Esophagus muscularis mucosa (tissue), 4 donors: ENCODE data around the gene C16orf82. TPM values are rescaled to one million over a fixed set of nuclear protein-coding genes. Genes with fewer than 3 reads are reported as not detected.
"Not testable (repeated sequence)": the region's sequence is repeated elsewhere in the genome, so short reads cannot be mapped to it uniquely, and the experiment has no call there.

Experiments used
- DNase-seq: peaks from one replicate; pipeline ENCODE4 v3.0.0-alpha.2; 2017; ENCODE audit errors: extremely low spot score
- H3K27ac ChIP-seq, 4 donors: fragments of 200-600 bp; sonication (generic); replicated peaks in 1 of 4; 1 replicate in 3 of 4; 2 replicates in 1 of 4; pipeline ENCODE4 v1.5.1; 2016 to 2019; ENCODE audit warnings: mild to moderate bottlenecking in 1 of 4
- H3K27me3 ChIP-seq, 4 donors: fragments of 200-600 bp; sonication (generic); one replicate each; pipeline versions ENCODE4 v1.5.1 to v1.6.0; 2016 to 2019
- H3K36me3 ChIP-seq, 4 donors: fragments of 200-600 bp; sonication (generic); one replicate each; pipeline ENCODE4 v1.5.1; 2016 to 2019
- H3K4me1 ChIP-seq, 4 donors: fragments of 200-600 bp; sonication (generic); one replicate each; pipeline ENCODE4 v1.5.1; 2016 to 2019
- H3K4me3 ChIP-seq, 4 donors: fragments of 200-600 bp; sonication (generic); 1 replicate in 2 of 4; 2 replicates in 2 of 4; pipeline ENCODE4 v1.5.1; 2016 to 2019; ENCODE audit warnings: mild to moderate bottlenecking in 4 of 4, moderate library complexity in 1 of 4
- H3K9me3 ChIP-seq, 4 donors: fragments of 200-600 bp; sonication (generic); 1 replicate in 3 of 4; 2 replicates in 1 of 4; pipeline ENCODE4 v1.5.1; 2016 to 2019
- CTCF ChIP-seq, 3 experiments: fragments of 200-600 bp in 2 of 3; fragments of 450-650 bp in 1 of 3; sonication (generic) in 2 of 3; IDR thresholded peaks; one replicate each; pipeline ENCODE4 v1.5.1; 2017 to 2019; ENCODE audit warnings: antibody characterized with exemption in 3 of 3, mild to moderate bottlenecking in 2 of 3, moderate library complexity in 1 of 3
- EP300 ChIP-seq: sonication (generic); formaldehyde crosslinking; IDR thresholded peaks from one replicate; pipeline ENCODE4 v1.6.1; 2017; ENCODE audit warnings: antibody characterized with exemption
- POLR2A ChIP-seq: fragments of 450-650 bp; IDR thresholded peaks from one replicate; pipeline ENCODE4 v1.6.1; 2017; ENCODE audit warnings: antibody characterized with exemption, moderate library complexity, mild to moderate bottlenecking, low read depth
- POLR2AphosphoS5 ChIP-seq, 2 donors: sonication (generic); formaldehyde crosslinking; IDR thresholded peaks; one replicate each; pipeline ENCODE4 v1.6.1; 2017; ENCODE audit warnings: antibody characterized with exemption in 2 of 2
- WGBS: methylation state at CpG from one replicate; pipeline ENCODE4 v1.1.5; 2018; 5-methylcytosine and 5-hydroxymethylcytosine counted together
- intact Hi-C: fragments of 100-400 bp; cut with DNase I; formaldehyde crosslinking; loops from one replicate; pipeline ENCODE4 v1.15.1; 2023
- total RNA-seq, 4 donors: library from RNA; depleted of rRNA; stranded (reverse); fragments of >200 nt; gene quantifications; one replicate each; pipeline versions ENCODE4 v1.1.0 to v1.2.1, GENCODE V29; 2016

Gene C16orf82
- total RNA-seq, 4 donors from 2014 or later: not detected

GRCh38 chr16:27084307-27085028 lies 17.7 kb downstream of the C16orf82 start:
- Histone ChIP-seq H3K9me3 (no peaks in the 10 kb centered on the region), H3K27ac (no peak overlapping the region), H3K36me3 (no peaks in the 10 kb centered on the region), H3K4me1 (no peaks in the 10 kb centered on the region), H3K4me3 (no peak overlapping the region), H3K27me3 (peaks cover 0 to 65% (median 1%) of the 10 kb centered on the region in 4 donors)
- TF ChIP-seq EP300 (no peak), POLR2AphosphoS5 (IDR thresholded peaks at IDR 0.05) (no peak), POLR2A (no peak), CTCF (IDR thresholded peaks at IDR 0.05) (no peak)
- intact Hi-C loops: no loop called here
- WGBS: 46% methylated on average over 7 of the region's 9 CpGs
- DNase-seq: no peak

- TF ChIP-seq CTCF (IDR thresholded peaks at IDR 0.05) (no peak), POLR2AphosphoS5 (IDR thresholded peaks at IDR 0.05) (no peak), EP300 (no peak), POLR2A (no peak)
- H3K4me3 ChIP-seq: no peak overlapping the region
- no peaks in the 10 kb centered on the region for H3K9me3 ChIP-seq
- no peak overlapping the region for H3K27ac ChIP-seq
- intact Hi-C loops: no loop called here
- DNase-seq: no peak
- peaks cover 0 to 72% (median 2%) of the 10 kb centered on the region in 4 donors for H3K27me3 ChIP-seq
- WGBS: 65% methylated on average over 6 of the region's 6 CpGs
- no peaks in the 10 kb centered on the region for H3K4me1 ChIP-seq
- no peaks in the 10 kb centered on the region for H3K36me3 ChIP-seq
Observed at GRCh38 chr16:27085182-27085581, 18.5 kb downstream of the C16orf82 start.

GRCh38 chr16:27086031-27086430 lies 19.3 kb downstream of the C16orf82 start:
- H3K9me3 ChIP-seq, H3K27ac ChIP-seq, DNase-seq, H3K4me3 ChIP-seq, H3K36me3 ChIP-seq, H3K4me1 ChIP-seq, intact Hi-C loops: not testable (repeated sequence)
- peaks cover 0 to 73% (median 2%) of the 10 kb centered on the region in 4 donors for H3K27me3 ChIP-seq
- WGBS: 89% methylated on average over 9 of the region's 9 CpGs

GRCh38 chr16:27088216-27088615 lies 21.5 kb downstream of the C16orf82 start:
- H3K4me3 ChIP-seq: no peak overlapping the region
- no peak overlapping the region for H3K27ac ChIP-seq
- no peak for TF ChIP-seq POLR2A
- TF ChIP-seq EP300: no peak
- no peak for TF ChIP-seq CTCF (IDR thresholded peaks at IDR 0.05)
- TF ChIP-seq POLR2AphosphoS5 (IDR thresholded peaks at IDR 0.05): no peak
- H3K9me3 ChIP-seq: no peaks in the 10 kb centered on the region
- no peak for DNase-seq
- no peaks in the 10 kb centered on the region for H3K36me3 ChIP-seq
- intact Hi-C loops: no loop called here
- H3K27me3 ChIP-seq: peaks cover 0 to 55% (median 2%) of the 10 kb centered on the region in 4 donors
- 54% methylated on average over 5 of the region's 5 CpGs for WGBS
- H3K4me1 ChIP-seq: no peaks in the 10 kb centered on the region

GRCh38 chr16:27096375-27096774 lies 29.6 kb downstream of the C16orf82 start:
- Histone ChIP-seq H3K9me3 (peaks cover 0 to 14% (median 0%) of the 10 kb centered on the region in 4 donors), H3K4me3 (no peak overlapping the region), H3K4me1 (peaks cover 0 to 10% (median 2%) of the 10 kb centered on the region in 4 donors), H3K36me3 (no peaks in the 10 kb centered on the region), H3K27me3 (peaks cover 0 to 43% (median 0%) of the 10 kb centered on the region in 4 donors), H3K27ac (no peak overlapping the region)
- TF ChIP-seq POLR2A (no peak), POLR2AphosphoS5 (IDR thresholded peaks at IDR 0.05) (no peak), CTCF (IDR thresholded peaks at IDR 0.05) (no peak), EP300 (no peak)
- intact Hi-C loops: no loop called here
- DNase-seq: no peak
- 80% methylated on average over 2 of the region's 2 CpGs for WGBS
